T1000 (cell line): ENCODE results near the gene ZDHHC24.
"Not testable (repeated sequence)": the region's sequence is repeated elsewhere in the genome, so short reads cannot be mapped to it uniquely, and the experiment has no call there.

Source experiments
- DNase-seq: peaks from one replicate; lab custom pipeline; 2025; ENCODE audit warnings: mixed read lengths; lab: John Stamatoyannopoulos, UW

The ZDHHC24 gene

DNA sequence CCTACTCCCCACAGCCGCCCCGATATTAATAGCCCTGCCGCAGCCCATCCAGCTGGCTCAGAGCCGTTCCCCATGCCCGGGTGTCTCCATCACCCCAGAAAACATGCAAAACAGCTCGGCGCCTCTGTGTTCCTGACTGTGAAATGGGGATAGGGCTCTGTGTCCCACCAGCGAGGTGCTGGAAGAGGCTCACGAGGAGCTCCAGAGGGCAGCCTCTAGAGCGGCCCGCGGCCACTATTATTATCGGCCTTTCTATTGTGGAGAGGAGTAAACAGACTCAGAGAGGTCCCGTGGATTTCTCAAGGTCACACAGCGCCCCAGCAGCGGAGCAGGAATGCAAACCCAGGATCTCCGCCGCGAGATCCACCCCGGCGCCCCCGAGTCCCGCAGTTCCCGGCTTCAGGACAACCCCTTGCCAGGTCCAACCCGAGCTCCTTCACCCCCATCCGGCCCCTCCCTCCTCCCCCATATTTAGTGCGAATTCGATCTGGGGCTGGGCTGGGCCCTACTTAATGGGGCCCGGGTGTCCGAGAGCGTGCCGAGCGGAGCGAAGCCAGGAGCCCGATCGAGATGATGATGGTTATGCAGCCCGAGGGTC is 619 bp upstream of the ZDHHC24 start, which contains the start of gene ACTN3:
Gene ACTN3 (plus strand): TSS at position 536 of the 598 bp plus-strand sequence. CDS start 35 bp downstream, at position 571.
- DNase-seq = no peak

DNA sequence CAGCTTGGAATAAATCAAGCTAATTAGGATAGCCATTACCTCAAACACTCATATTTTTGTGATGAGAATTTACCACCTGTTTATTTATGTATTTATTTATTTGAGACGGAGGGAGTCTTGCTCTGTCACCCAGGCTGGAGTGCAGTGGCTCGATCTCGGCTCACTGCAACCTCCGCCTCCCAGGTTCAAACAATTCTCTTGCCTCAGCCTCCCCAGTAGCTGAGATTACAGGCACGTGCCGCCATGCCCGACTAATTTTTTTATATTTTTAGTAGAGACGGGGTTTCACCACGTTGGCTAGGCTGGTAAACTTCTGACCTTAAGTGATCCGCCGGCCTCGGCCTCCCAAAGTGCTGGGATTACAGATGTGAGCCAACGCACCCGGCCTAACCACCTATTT is 896 bp downstream of the ZDHHC24 start:
- DNase-seq = not testable (repeated sequence)

DNA sequence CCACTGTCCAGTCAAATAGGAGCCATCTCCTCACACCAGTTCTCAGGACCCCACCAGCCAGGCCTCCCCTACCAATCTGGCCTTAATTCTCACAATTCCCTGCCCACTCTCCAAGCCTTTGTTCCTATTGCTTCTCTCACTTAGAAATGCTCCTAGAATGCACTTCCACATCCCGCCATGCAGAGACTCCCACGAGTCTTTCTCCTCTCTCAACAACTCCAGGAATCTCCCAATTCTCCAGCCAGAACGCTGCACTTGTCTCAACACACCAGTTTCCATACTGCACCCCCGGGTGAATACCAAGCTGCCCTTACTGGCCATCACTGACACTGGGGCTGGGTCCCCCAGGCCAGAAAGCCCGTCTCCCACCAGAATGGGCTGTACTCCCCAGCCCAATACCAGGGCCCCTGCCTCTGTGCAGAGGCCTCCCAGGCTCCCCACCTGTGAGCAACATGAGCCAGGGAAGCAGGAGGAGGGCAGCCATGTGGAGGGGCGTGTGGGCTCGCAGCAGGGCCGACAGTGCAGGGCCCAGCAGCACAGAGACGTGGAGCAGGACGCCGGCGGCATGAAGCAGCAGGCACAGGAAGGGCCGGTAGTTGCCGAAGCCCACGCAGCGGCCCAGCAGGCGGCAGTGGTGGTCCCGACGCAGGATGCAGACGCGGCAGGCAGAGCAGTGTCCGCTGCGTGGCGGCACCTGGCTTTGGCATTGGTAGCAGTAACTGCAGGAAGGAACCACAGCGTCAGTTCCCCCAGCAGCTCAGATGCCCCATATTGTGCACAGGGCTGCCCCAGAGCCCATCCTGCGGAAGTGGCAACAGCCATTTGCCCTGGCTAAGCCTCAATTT is 2.4 kb downstream of the ZDHHC24 start:
- DNase-seq = no peak

DNA sequence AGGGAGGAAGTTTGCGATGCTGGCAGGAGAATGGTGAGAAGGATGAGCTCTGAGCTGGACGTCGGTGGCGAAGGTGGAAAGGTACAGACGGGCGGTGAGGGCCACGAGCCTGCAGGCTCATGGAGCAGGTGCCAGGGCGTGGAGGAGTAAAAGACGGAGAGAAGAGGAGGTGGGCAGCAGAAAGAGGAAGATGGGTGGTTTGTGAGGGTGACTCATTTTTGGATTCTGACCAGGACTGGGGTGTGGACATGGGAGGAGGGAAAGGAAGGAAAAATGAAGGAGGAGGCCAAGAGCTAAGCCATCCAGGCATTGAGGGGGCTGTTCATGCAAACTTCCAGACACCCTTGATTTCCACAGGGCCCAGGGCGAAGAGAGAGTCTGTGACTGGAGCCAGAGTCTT is 3.5 kb downstream of the ZDHHC24 start:
- no peak for DNase-seq

DNA sequence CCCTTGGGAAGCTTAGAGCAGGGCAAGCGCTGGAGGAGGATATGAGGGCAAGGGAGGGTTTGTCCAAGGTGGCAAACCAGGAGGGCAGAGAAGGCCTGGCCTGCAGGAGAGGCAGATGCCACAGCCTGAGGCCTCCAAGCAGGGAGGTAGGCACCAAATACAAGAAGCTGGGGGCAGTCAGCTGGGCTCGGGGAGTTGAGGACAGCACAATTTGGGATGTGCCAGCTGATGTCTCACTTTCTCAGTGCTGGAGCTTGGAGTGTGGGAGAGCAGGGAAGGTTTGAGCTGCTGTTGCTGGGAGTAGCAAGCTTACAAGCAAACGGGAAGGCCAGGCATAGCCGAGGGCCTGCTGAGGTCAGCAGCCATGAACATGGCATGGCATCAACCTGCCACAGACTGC is 4.0 kb downstream of the ZDHHC24 start:
- no peak for DNase-seq

DNA sequence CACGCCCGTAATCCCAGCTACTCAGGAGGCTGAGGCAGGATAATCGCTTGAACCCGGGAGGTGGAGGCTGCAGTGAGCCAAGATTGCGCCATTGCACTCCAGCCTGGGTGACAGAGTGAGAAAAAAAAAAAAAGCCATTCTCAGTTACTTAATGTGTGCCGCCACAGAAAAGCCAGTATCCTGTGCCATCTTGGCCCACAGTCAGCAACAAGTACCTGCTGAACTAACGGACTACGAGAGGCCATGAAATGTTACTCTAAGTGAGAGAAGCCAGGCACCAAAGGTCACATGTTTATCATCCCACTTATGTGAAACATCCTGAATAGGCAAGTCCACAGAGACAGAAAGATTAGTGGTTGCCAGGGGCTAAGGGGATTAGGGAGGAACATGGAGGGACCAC is 5.2 kb downstream of the ZDHHC24 start:
- DNase-seq = not testable (repeated sequence)

DNA sequence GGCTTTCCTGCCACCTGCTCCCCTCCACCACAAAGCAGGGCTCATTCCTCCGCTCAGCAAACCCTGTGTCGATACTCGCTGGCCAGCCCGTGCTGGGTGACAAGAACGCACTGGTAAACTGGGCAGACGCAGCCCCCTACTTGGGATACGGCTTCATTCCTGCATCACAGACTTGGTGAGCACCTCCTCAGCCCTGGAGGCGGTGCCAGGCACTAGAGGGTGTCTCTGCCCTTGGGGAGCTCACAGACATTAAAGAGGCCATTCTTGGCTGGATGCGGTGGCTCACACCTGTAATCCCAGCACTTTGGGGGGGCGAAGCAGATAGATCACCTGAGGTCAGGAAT is 6.0 kb downstream of the ZDHHC24 start:
- no peak for DNase-seq

DNA sequence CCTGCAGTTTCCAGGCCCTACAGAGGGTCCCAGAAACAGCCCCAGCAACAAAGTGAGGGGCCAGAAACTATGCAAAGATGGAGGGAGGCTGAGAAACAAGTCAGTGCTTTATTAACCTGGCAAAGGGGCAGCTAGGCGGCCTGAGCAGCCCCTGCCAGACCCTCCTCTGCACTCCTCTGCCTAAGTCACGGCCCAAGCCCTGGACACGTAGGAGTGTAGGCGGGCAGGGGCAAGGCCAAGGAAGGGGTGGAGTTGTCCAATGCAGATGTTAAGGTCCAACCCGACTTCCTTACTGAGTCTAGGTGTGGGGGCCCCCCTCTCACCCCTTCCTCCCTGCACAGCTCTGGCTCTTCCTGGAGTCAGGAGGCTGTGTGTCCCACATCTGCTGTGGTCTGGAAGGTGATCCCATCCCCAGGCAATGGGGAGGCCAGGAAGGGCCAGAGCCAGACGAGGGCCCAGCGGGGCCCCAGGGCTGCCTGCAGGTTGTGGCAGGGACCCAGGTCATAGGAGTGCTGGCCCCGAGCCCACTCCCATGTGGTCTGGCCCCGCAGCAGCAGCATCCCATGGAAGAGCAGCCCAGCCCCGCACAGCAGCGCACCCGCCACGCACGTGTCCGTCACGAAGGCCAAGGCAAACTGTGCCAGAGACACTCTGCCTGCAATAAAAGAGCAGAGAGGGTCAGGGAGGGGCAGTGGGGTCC is 6.5 kb downstream of the ZDHHC24 start:
- DNase-seq = no peak

DNA sequence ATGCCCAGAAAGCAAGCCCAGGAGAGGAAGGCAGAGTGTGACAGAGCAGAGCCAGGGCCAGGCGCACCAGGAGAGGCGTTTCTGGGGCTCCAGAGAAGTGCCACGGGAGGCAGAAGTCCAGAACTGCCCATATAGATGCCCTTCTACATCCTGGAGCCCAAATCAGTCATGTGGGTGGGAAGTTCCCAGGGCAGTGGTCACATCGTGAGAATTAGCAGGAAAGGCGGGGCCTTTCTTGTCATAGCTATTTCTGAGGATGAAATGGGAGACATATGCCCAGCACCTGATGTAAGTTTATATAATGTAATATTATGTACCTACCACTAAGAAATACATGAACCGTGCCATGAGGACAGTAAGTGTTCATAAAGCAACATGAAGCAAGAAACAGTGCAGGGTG is 13.1 kb downstream of the ZDHHC24 start:
- no peak for DNase-seq

DNA sequence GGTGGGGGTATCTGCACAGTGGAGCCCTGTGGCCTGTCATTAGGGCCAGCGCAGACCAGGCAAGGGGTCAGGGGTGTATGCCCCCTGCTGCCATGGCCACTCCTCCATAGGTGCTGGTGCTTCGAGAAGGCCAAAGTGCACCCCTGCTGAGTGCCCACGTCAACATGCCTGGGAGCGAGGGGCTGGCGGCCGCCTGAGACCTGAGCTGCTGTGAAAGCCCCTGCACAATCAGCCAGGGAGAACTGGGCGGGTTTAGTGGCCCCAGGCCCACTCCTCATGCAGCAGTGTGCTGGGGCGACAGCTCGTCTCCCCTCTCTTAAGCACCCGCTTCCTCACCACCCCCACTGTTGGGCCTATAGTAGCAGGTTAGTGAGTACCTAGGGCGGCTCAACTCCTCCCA is 14.0 kb downstream of the ZDHHC24 start:
- no peak for DNase-seq

DNA sequence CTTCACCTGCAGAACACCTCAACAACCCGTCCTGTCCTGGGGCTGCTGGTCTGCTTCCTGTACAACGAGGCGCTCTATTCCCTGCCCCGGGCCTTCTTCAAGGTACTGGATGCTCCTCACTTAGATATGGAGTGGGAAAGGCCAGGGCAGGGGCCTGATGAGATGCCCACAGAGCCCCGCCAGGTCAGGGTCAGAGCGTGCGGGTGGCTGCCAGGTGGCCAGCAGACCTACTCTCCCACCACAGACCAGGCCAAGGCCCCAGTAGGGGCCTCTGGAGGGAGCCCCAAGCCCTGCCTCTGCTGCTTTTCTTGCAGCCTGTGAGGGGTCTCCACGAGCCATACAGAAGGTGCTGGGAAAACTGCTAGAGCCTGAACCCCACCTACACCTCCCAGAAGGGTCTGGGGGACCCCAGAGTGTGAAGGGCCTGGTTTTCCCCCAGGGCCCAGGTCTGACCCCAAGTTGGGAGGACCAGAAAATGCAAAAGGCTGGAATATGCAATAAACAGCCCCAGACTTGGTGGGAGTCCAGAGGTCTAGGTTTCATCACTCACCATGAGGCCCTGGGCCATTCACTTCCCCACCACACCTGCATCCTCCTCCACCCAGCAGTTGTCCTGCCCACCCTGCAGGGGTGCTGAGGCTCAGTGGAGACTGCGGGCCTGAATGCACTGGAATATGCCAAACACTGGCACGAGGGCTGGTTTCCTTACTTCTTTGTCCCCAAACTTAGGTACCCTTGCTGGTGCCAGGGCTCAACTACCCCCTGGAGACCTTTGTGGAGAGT is 14.7 kb downstream of the ZDHHC24 start:
- no peak for DNase-seq

DNA sequence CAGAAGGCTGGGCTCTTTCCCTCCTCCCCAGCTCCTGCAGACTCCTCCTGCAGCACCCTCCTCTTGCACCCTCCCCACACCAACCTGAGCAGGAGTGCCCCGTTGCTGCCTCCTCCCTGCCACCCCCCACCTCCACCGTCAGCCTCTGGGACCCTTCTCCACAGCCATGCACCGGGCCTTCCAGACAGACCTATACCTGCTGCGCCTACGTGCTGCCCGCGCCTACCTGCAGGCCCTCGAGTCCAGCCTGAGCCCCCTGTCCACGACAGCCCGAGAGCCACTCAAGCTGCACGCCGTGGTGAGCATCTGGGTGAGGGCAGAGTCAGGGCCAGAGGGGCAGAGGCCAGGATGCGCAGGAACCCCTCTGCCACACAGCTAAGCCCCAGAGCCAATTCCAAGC is 16.2 kb downstream of the ZDHHC24 start:
- no peak for DNase-seq

DNA sequence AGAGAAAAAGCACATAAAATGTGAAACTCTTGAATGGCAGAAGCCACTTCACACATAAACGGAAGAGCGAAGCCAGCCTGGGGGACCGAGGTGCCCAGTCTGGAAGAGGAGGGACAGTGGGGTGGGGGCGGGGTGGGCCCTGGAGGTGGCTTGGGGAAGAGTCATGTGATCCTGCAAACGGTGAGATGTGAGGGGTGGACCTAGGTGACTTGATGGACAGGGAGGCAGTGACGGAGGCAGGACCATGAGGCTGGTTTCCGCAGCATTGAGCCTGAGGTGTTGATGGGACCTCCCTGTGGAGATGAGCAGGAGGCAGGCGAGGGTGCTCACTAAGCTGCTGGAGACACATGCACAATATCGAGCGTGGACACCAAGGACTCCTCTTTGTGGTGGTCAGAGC is 16.8 kb downstream of the ZDHHC24 start:
- DNase-seq = no peak

DNA sequence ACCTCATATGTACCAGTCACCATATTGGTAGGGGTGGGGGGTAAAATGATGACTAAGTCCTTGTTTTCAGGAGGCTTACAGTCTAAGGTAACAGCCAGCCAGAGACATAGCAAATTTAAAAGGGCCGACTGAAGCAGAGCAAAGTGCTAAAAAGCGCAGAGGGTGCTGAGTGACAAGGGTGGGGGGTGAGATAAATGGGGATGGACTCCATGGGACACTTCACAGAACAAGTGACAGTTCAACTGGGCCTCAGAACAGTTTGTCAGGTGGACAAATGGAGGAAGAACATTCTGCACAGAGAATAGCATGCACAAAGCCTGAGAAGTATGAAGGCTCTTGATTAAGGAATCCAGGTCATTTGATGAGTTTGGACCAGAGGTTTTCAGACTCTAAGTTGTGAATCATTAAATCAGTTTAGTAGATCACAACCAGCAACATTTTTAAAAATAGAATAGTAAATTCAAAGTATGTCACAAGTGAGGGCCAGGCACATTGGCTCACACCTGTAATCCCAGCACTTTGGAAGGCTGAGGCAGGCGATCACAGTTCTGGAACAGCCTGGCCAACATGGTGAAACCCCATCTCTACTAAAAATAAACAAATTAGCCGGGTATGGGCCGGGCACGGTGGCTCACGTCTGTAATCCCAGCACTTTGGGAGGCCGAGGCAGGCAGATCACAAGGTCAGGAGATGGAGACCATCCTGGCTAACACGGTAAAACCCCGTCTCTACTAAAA is 21.4 kb downstream of the ZDHHC24 start:
- DNase-seq = no peak

DNA sequence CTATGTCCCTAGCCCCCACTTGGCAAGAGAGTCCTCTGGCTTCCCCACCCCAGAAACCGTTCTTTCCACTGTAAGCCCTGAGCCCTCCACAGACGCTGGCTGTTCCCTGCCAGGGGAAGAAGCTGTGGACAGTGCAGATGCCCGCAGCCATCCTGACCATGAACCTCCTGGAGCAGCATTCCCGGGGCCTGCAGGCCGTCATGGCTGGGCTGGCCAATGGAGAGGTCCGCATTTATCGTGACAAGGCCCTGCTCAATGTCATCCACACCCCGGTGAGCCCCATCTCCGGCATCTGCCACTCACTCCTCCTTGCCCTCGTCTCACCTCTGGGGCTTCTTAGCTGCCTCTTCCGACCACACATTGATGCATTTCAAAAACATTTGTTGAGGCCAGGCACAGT is 22.2 kb downstream of the ZDHHC24 start:
- no peak for DNase-seq

DNA sequence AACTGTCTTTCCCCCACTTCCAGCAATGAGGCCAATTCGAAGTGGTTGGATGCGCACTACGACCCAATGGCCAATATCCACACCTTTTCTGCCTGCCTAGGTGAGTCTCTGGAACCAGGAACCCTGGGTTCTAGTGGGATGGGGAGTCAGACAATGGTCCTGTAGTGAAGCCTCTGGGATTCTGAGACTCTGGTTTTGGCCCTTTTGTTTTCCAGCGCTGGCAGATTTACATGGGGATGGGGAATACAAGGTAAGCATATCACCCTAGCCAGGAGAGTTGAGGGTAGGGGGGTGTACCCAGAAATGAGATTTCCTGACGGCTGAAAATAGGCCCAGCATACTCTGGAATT is 34.9 kb downstream of the ZDHHC24 start:
- DNase-seq = no peak

DNA sequence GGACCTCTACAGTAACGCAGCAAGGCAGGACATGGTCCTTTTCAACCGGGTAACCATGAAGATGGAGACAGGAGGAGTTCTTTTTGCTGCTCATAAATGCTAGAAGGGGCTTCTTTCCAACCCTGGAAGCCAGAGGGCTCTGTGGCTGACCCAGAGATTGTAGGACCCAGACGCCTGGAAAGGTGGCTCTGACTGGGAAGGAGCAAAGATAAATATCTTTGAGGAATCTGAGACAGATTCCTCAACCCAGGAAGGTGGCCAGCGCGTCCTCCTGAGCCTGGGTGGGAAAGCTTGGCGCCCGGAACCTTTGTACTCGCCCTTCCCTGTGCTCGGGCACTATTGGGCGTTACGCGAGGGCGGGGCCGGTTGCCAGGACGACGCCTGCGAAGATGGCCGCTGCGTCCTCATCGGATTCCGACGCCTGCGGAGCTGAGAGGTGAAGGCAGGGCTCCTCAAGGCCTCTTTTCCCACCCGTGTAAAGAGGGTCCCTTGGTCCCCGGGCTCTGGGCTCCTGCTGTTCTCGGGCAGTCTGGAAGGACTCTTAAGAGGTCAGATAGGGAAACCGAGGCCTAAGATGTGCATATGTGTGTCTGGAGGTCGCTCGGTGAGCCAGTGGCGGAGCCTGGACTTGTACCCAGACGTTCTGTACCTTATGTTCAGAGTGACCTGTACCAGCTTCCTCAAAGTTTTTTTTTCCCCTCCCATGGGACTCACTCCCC is 35.4 kb downstream of the ZDHHC24 start, which contains the start of gene BBS1:
Gene BBS1 (plus strand): TSS at position 365 of the 719 bp plus-strand sequence. CDS start 25 bp downstream, at position 390.
- peak; percentile 79 for DNase-seq

DNA sequence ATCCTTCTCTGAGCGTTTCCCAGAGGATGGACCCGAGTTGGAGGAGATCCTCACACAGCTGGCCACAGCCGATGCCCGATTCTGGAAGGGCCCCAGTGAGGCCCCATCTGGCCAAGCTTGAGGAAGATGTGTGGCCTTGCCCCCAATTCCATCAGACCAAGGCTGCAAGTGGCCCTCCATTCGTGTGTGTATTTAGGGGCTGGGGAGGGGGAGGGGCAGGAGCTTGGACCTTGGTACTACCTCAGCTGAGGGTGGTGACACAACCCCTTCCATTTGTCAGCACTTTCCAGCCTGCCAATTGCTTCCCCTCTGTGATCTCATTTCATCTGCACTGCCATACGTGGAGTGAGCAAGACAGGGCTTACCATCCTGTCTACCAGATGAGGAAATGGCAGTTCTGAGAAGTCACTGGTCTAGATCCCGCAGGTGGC is 36.7 kb downstream of the ZDHHC24 start:
- DNase-seq = no peak

DNA sequence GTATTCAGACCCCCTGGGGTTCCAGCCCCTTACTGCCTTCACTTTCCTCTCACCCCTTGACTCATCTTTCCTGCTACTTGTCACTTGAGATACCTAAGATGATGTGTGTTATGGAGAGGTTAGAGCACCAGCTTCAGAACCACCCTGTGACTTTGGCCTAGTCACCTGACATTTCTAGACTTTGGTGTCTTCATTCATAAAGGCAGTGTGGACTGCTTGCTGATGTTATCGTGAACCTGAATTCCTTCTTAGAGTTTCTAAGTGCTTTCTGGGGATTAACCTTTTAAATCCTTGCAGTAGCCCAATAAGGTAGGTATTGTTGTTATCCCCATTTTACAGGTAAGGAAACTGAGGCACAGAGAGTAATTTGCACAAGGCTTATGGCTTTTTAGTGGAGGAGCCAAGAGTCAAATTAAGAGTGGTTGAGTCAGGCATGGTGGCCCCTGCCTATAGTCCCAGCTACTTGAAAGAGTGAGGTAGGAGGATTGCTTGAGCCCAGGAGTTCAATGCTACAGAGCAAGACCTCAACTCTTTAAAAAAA is 40.5 kb downstream of the ZDHHC24 start:
- DNase-seq = no peak

DNA sequence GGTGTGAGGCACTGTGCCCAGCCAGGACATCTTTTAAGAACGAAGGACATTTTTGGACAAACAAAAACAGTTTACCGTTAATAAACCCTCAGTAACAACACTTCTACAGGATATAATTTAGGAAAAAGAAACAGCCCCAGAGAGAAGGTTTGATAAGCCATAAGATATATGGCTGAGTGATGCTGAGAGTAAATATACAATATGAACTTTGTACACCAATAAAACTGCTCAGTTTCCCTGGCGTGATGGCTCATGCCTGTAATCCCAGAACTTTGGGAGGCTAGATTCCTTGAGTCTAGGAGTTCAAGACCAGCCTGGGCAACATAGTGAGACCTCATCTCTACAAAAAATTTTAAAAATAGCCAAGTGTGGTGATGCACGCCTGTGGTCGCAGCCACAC is 47.3 kb downstream of the ZDHHC24 start:
- DNase-seq = no peak

DNA sequence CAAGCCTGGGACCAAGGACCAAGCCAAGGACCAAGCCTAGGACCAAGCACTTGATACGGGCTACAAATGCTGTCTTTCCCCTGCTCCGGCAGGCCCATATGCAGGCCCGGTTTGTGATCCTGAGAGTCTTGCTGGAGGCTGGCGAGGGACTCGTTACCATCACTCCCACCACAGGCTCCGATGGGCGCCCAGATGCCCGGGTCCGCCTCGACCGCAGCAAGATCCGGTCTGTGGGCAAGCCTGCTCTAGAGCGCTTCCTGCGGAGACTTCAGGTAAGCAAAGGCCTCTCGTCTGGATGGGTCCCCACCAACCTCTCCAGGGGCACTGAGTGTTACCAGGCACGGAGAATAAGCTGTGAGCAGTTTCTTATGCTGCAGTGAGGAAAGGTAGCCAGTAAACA is 48.6 kb downstream of the ZDHHC24 start:
- DNase-seq = no peak
